Lower leg skin (tissue), 3 donors: ENCODE data around the gene CELF2.

Experiments
- CTCF ChIP-seq, 3 donors: fragments of 450-650 bp; IDR thresholded peaks; one replicate each; pipeline ENCODE4 v1.5.1; 2016; ENCODE audit warnings: antibody characterized with exemption in 3 of 3, mild to moderate bottlenecking in 3 of 3, moderate library complexity in 2 of 3
- POLR2A ChIP-seq, 2 donors: fragments of 450-650 bp; IDR thresholded peaks; one replicate each; pipeline ENCODE4 v1.6.1; 2016 to 2017; ENCODE audit warnings: antibody characterized with exemption in 2 of 2, mild to moderate bottlenecking in 1 of 2, moderate library complexity in 1 of 2

GRCh38 chr10:11154333-11154732 lies 136.7 kb downstream of the CELF2 start:
- TF ChIP-seq CTCF (IDR thresholded peaks at IDR 0.05) (no peak), POLR2A (IDR thresholded peaks at IDR 0.05) (no peak)
